Measurements from ENCODE around the gene EIF2S1. TPM values are rescaled to one million over a fixed set of nuclear protein-coding genes. Genes with fewer than 3 reads are reported as not detected.

EIF2S1 gene
- total RNA-seq, 1 donor from 2014 or later: 54.7 TPM

- no peak for DNase-seq (ENCODE audit: low spot score in 2 of 2, unreplicated experiment in 2 of 2)
- Mint-ChIP-seq H3K36me3 (no peaks in the 10 kb centered on the region), H3K27ac (no peak overlapping the region), H3K27me3 (ENCODE audit: low read depth) (peaks cover 22% of the 10 kb centered on the region), H3K9me3 (no peaks in the 10 kb centered on the region), H3K4me3 (no peak overlapping the region), H3K4me1 (peaks cover 10% of the 10 kb centered on the region)
- TF ChIP-seq, protein P1, sequence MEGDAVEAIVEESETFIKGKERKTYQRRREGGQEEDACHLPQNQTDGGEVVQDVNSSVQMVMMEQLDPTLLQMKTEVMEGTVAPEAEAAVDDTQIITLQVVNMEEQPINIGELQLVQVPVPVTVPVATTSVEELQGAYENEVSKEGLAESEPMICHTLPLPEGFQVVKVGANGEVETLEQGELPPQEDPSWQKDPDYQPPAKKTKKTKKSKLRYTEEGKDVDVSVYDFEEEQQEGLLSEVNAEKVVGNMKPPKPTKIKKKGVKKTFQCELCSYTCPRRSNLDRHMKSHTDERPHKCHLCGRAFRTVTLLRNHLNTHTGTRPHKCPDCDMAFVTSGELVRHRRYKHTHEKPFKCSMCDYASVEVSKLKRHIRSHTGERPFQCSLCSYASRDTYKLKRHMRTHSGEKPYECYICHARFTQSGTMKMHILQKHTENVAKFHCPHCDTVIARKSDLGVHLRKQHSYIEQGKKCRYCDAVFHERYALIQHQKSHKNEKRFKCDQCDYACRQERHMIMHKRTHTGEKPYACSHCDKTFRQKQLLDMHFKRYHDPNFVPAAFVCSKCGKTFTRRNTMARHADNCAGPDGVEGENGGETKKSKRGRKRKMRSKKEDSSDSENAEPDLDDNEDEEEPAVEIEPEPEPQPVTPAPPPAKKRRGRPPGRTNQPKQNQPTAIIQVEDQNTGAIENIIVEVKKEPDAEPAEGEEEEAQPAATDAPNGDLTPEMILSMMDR (IDR thresholded peaks at IDR 0.05; ENCODE audit: unreplicated experiment): no peak
Observed at GRCh38 chr14:67435603-67436002, 75.5 kb downstream of the EIF2S1 start.

Other genes starting within 250 kb of the EIF2S1 start
- gene GARIN2, start 170.9 kb upstream of the EIF2S1 start, total RNA-seq: 0.40 to 0.60 TPM (median 0.47 TPM) in 3 replicates
- gene PALS1, start 118.9 kb upstream of the EIF2S1 start, total RNA-seq: 36.5 to 43.0 TPM (median 39.7 TPM) in 3 replicates
- gene ATP6V1D, start 524 bp upstream of the EIF2S1 start, total RNA-seq: 41.7 to 45.2 TPM (median 41.9 TPM) in 3 replicates
- 0.95 TPM in 1 of 3 replicates, not detected in the others for gene PLEK2, start 51.8 kb downstream of the EIF2S1 start, total RNA-seq
- gene TMEM229B, start 128.4 kb downstream of the EIF2S1 start, total RNA-seq: 0.41 to 0.83 TPM (median 0.66 TPM) in 3 replicates
- gene PLEKHH1, start 173.0 kb downstream of the EIF2S1 start, total RNA-seq: 20.5 to 21.4 TPM (median 21.0 TPM) in 3 replicates
- gene PIGH, start 239.9 kb downstream of the EIF2S1 start, total RNA-seq: 11.4 to 13.4 TPM (median 11.9 TPM) in 3 replicates